HG03135 (cell line): Measurements from ENCODE around the gene FBLN2.

ENCODE experiments used
- ATAC-seq: cut with Tn5 transposase; IDR thresholded peaks from one replicate; pipeline ENCODE4 v1.9.1; 2021; ENCODE audit warnings: mild to moderate bottlenecking, moderate library complexity; ENCODE audit not compliant: unreplicated experiment

Gene FBLN2

GRCh38 chr3:13529196-13530112 lies 19.5 kb upstream of the FBLN2 start:
- no peak for ATAC-seq

- no peak for ATAC-seq
Measured at GRCh38 chr3:13530241-13531009, 18.5 kb upstream of the FBLN2 start.

GRCh38 chr3:13532085-13532484 lies 16.8 kb upstream of the FBLN2 start:
- ATAC-seq: no peak

- no peak for ATAC-seq
Measured at GRCh38 chr3:13532631-13533030, 16.3 kb upstream of the FBLN2 start.

- ATAC-seq: no peak
Measured at GRCh38 chr3:13533885-13534301, 15.0 kb upstream of the FBLN2 start.

GRCh38 chr3:13535526-13535875 lies 13.4 kb upstream of the FBLN2 start:
- no peak for ATAC-seq

GRCh38 chr3:13535905-13536304 lies 13.0 kb upstream of the FBLN2 start:
- ATAC-seq: no peak

- ATAC-seq: no peak
Measured at GRCh38 chr3:13536432-13536831, 12.5 kb upstream of the FBLN2 start.

GRCh38 chr3:13536832-13537231 lies 12.1 kb upstream of the FBLN2 start:
- no peak for ATAC-seq

- ATAC-seq: no peak
Measured at GRCh38 chr3:13537244-13537908, 11.5 kb upstream of the FBLN2 start.

GRCh38 chr3:13537909-13538296 lies 11.0 kb upstream of the FBLN2 start:
- no peak for ATAC-seq

- no peak for ATAC-seq
Measured at GRCh38 chr3:13538520-13539291, 10.2 kb upstream of the FBLN2 start.

- no peak for ATAC-seq
Measured at GRCh38 chr3:13539292-13539638, 9.7 kb upstream of the FBLN2 start.

GRCh38 chr3:13539671-13540070 lies 9.3 kb upstream of the FBLN2 start:
- ATAC-seq: no peak

GRCh38 chr3:13540297-13540995 lies 8.5 kb upstream of the FBLN2 start:
- no peak for ATAC-seq

GRCh38 chr3:13541691-13542090 lies 7.2 kb upstream of the FBLN2 start:
- ATAC-seq: no peak

- no peak for ATAC-seq
Measured at GRCh38 chr3:13542142-13542541, 6.8 kb upstream of the FBLN2 start.

GRCh38 chr3:13543253-13543652 lies 5.7 kb upstream of the FBLN2 start:
- no peak for ATAC-seq

- no peak for ATAC-seq
Measured at GRCh38 chr3:13544293-13544831, 4.6 kb upstream of the FBLN2 start.
